22Rv1 (cell line): ENCODE results near the gene CLK1.

ENCODE experiments used
- ZFX ChIP-seq: fragments of 450-650 bp; IDR thresholded peaks from 2 replicates; pipeline ENCODE4 v1.6.1; 2017; ENCODE audit warnings: antibody characterized with exemption, borderline replicate concordance
- TF ChIP-seq, protein P1 (sequence below): fragments of 450-650 bp; IDR thresholded peaks from 2 replicates; pipeline ENCODE4 v1.5.1; 2017; ENCODE audit warnings: mild to moderate bottlenecking

- TF ChIP-seq, protein P1, sequence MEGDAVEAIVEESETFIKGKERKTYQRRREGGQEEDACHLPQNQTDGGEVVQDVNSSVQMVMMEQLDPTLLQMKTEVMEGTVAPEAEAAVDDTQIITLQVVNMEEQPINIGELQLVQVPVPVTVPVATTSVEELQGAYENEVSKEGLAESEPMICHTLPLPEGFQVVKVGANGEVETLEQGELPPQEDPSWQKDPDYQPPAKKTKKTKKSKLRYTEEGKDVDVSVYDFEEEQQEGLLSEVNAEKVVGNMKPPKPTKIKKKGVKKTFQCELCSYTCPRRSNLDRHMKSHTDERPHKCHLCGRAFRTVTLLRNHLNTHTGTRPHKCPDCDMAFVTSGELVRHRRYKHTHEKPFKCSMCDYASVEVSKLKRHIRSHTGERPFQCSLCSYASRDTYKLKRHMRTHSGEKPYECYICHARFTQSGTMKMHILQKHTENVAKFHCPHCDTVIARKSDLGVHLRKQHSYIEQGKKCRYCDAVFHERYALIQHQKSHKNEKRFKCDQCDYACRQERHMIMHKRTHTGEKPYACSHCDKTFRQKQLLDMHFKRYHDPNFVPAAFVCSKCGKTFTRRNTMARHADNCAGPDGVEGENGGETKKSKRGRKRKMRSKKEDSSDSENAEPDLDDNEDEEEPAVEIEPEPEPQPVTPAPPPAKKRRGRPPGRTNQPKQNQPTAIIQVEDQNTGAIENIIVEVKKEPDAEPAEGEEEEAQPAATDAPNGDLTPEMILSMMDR = no peak
- TF ChIP-seq ZFX = no peak
Observed at GRCh38 chr2:200899482-200899881, 35.0 kb upstream of the CLK1 start.
